H9 (cell line): ENCODE results near the gene RHOJ. TPM values are rescaled to one million over a fixed set of nuclear protein-coding genes. Genes with fewer than 3 reads are reported as not detected.

ENCODE experiments used
- DNase-seq: peaks from one replicate; pipeline ENCODE4 v3.0.0-alpha.2; 2017
- H2AFZ ChIP-seq: one replicate; pipeline ENCODE4 v1.6.1; 2013; ENCODE audit warnings: mild to moderate bottlenecking, low read length, control low read depth, moderate library complexity
- H2AK5ac ChIP-seq: 2 replicates; pipeline ENCODE4 v1.6.1; 2013; ENCODE audit warnings: low read length, control low read depth, mixed read lengths; ENCODE audit not compliant: insufficient read length
- H2BK120ac ChIP-seq: one replicate; pipeline ENCODE4 v1.6.1; 2013; ENCODE audit warnings: low read depth, mild to moderate bottlenecking, low read length, control low read depth, inconsistent platforms; ENCODE audit not compliant: poor library complexity, severe bottlenecking
- H2BK12ac ChIP-seq: 2 replicates; pipeline ENCODE4 v1.6.1; 2013; ENCODE audit warnings: low read length, control low read depth, mixed read lengths, low read depth; ENCODE audit not compliant: insufficient read length
- H2BK15ac ChIP-seq: 2 replicates; pipeline ENCODE4 v1.6.1; 2013; ENCODE audit warnings: low read depth, low read length, control low read depth
- H2BK20ac ChIP-seq: one replicate; pipeline ENCODE4 v1.6.1; 2013; ENCODE audit warnings: low read depth, mild to moderate bottlenecking, low read length, control low read depth, inconsistent platforms; ENCODE audit not compliant: poor library complexity, severe bottlenecking
- H2BK5ac ChIP-seq: 2 replicates; pipeline ENCODE4 v1.6.1; 2013; ENCODE audit warnings: low read length, control low read depth, mixed read lengths; ENCODE audit not compliant: insufficient read length
- H3K14ac ChIP-seq: 2 replicates; pipeline ENCODE4 v1.6.1; 2013; ENCODE audit warnings: low read length, control low read depth; ENCODE audit not compliant: insufficient read depth
- H3K18ac ChIP-seq: 2 replicates; pipeline ENCODE4 v1.6.1; 2013; ENCODE audit warnings: low read depth, mild to moderate bottlenecking, mixed read lengths, low read length, control low read depth; ENCODE audit not compliant: insufficient read length
- H3K23ac ChIP-seq: 2 replicates; pipeline ENCODE4 v1.6.1; 2013; ENCODE audit warnings: low read length, control low read depth, mixed read lengths, low read depth; ENCODE audit not compliant: insufficient read length
- H3K23me2 ChIP-seq: 2 replicates; pipeline ENCODE4 v1.6.1; 2013; ENCODE audit warnings: low read depth, mild to moderate bottlenecking, mixed read lengths, low read length, control low read depth; ENCODE audit not compliant: insufficient read length, poor library complexity, severe bottlenecking
- H3K27ac ChIP-seq: 2 replicates; pipeline ENCODE4 v1.5.1; 2013; ENCODE audit warnings: low read length, control low read depth, mixed read lengths, low read depth; ENCODE audit not compliant: insufficient read length
- H3K27me3 ChIP-seq: 2 replicates; pipeline ENCODE4 v1.6.1; 2013; ENCODE audit warnings: low read length, control low read depth, inconsistent platforms; ENCODE audit not compliant: insufficient read depth
- H3K4ac ChIP-seq: 2 replicates; pipeline ENCODE4 v1.6.1; 2013; ENCODE audit warnings: low read depth, mild to moderate bottlenecking, control low read depth, inconsistent platforms, low read length, moderate library complexity
- H3K4me1 ChIP-seq: 2 replicates; pipeline ENCODE4 v1.6.1; 2013; ENCODE audit warnings: low read length, control low read depth, inconsistent platforms; ENCODE audit not compliant: insufficient read depth
- H3K4me2 ChIP-seq: 2 replicates; pipeline ENCODE4 v1.6.1; 2013; ENCODE audit warnings: low read length, control low read depth, mixed read lengths; ENCODE audit not compliant: insufficient read length, insufficient read depth
- H3K56ac ChIP-seq: 2 replicates; pipeline ENCODE4 v1.6.1; 2013; ENCODE audit warnings: low read depth, mild to moderate bottlenecking, mixed read lengths, low read length, control low read depth; ENCODE audit not compliant: insufficient read length
- H3K79me1 ChIP-seq: 2 replicates; pipeline ENCODE4 v1.6.1; 2013; ENCODE audit warnings: low read depth, mild to moderate bottlenecking, moderate library complexity, low read length, control low read depth, inconsistent platforms; ENCODE audit not compliant: insufficient read depth, poor library complexity, severe bottlenecking
- H3K79me2 ChIP-seq: 2 replicates; pipeline ENCODE4 v1.6.1; 2013; ENCODE audit warnings: low read length, control low read depth, inconsistent platforms; ENCODE audit not compliant: insufficient read depth
- H3K9ac ChIP-seq: 2 replicates; pipeline ENCODE4 v1.6.1; 2013; ENCODE audit warnings: low read length, control low read depth, mixed read lengths; ENCODE audit not compliant: insufficient read length; ENCODE audit errors: extremely low read depth
- H3K9me3 ChIP-seq: one replicate; pipeline ENCODE4 v1.6.1; 2013; ENCODE audit warnings: low read depth, low read length, inconsistent platforms; ENCODE audit not compliant: control insufficient read depth
- H3T11ph ChIP-seq: one replicate; pipeline ENCODE4 v1.6.1; 2013; ENCODE audit warnings: mild to moderate bottlenecking, low read length, control low read depth, inconsistent platforms
- H4K20me1 ChIP-seq: one replicate; pipeline ENCODE4 v1.6.1; 2013; ENCODE audit not compliant: control insufficient read depth, insufficient read length, insufficient read depth
- H4K5ac ChIP-seq: 2 replicates; pipeline ENCODE4 v1.6.1; 2013; ENCODE audit warnings: low read depth, mild to moderate bottlenecking, mixed read lengths, low read length, control low read depth; ENCODE audit not compliant: insufficient read length
- H4K8ac ChIP-seq: replicated peaks from 2 replicates; pipeline ENCODE4 v1.6.1; 2013; ENCODE audit warnings: low read length, control low read depth, mixed read lengths, low read depth; ENCODE audit not compliant: insufficient read length
- H4K91ac ChIP-seq: 2 replicates; pipeline ENCODE4 v1.6.1; 2013; ENCODE audit warnings: low read depth, mild to moderate bottlenecking, moderate library complexity, mixed read lengths, low read length, control low read depth; ENCODE audit not compliant: insufficient read length
- H3K27ac Mint-ChIP-seq, 3 experiments: 2 replicates in 2 of 3; 3 replicates in 1 of 3; pipeline ENCODE4 v1.8.0; 2020 to 2021; ENCODE audit warnings: mixed read lengths in 3 of 3, mild to moderate bottlenecking in 1 of 3, moderate library complexity in 1 of 3
- H3K27me3 Mint-ChIP-seq: 2 replicates; pipeline ENCODE4 v1.8.0; 2021; ENCODE audit warnings: low read depth, mild to moderate bottlenecking, moderate library complexity, mixed read lengths
- H3K36me3 Mint-ChIP-seq, 3 experiments: 2 replicates in 2 of 3; 3 replicates in 1 of 3; pipeline ENCODE4 v1.8.0; 2020 to 2021; ENCODE audit warnings: low read depth in 3 of 3, mixed read lengths in 3 of 3; ENCODE audit not compliant: insufficient read depth in 1 of 3
- H3K4me1 Mint-ChIP-seq, 2 experiments: 2 replicates each; pipeline ENCODE4 v1.8.0; 2020; ENCODE audit warnings: mixed read lengths in 2 of 2
- H3K4me3 Mint-ChIP-seq, 2 experiments: 2 replicates in 1 of 2; 3 replicates in 1 of 2; pipeline ENCODE4 v1.8.0; 2020 to 2021; ENCODE audit warnings: mild to moderate bottlenecking in 2 of 2, mixed read lengths in 2 of 2, moderate library complexity in 1 of 2
- H3K9me3 Mint-ChIP-seq, 2 experiments: 2 replicates in 1 of 2; 3 replicates in 1 of 2; pipeline ENCODE4 v1.8.0; 2020; ENCODE audit warnings: mild to moderate bottlenecking in 2 of 2, mixed read lengths in 2 of 2, moderate library complexity in 1 of 2
- WGBS: extraction: QIAGEN DNeasy Blood & Tissue Kit; methylation state at CpG from one replicate; pipeline ENCODE4 v1.1.7; 2013; ENCODE audit warnings: missing lambda C conversion rate, low lambda C conversion rate, mixed read lengths; ENCODE audit not compliant: insufficient read length; ENCODE audit errors: extremely low coverage; 5-methylcytosine and 5-hydroxymethylcytosine counted together
- total RNA-seq: library from RNA; stranded (reverse); gene quantifications from 2 replicates; pipeline ENCODE4 v1.2.1, GENCODE V29; 2021
- TF ChIP-seq, protein P1 (sequence below): fragments of 200-600 bp; sonication (generic); conservative IDR thresholded peaks from 3 replicates; pipeline ENCODE4 v1.8.0; 2021; ENCODE audit warnings: antibody characterized with exemption, mild to moderate bottlenecking

Gene RHOJ
- total RNA-seq, 1 experiment from 2014 or later: not detected

GRCh38 chr14:63228217-63228616 lies 24.0 kb downstream of the RHOJ start:
- no CpG with 5 or more reads among the region's 2 CpGs for WGBS
- no peak for DNase-seq
- TF ChIP-seq, protein P1, sequence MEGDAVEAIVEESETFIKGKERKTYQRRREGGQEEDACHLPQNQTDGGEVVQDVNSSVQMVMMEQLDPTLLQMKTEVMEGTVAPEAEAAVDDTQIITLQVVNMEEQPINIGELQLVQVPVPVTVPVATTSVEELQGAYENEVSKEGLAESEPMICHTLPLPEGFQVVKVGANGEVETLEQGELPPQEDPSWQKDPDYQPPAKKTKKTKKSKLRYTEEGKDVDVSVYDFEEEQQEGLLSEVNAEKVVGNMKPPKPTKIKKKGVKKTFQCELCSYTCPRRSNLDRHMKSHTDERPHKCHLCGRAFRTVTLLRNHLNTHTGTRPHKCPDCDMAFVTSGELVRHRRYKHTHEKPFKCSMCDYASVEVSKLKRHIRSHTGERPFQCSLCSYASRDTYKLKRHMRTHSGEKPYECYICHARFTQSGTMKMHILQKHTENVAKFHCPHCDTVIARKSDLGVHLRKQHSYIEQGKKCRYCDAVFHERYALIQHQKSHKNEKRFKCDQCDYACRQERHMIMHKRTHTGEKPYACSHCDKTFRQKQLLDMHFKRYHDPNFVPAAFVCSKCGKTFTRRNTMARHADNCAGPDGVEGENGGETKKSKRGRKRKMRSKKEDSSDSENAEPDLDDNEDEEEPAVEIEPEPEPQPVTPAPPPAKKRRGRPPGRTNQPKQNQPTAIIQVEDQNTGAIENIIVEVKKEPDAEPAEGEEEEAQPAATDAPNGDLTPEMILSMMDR: no peak
- H3K27me3 ChIP-seq: no peaks in the 10 kb centered on the region
- H3K4ac ChIP-seq: no peak overlapping the region
- no peak overlapping the region for H4K91ac ChIP-seq
- H2BK5ac ChIP-seq: no peak overlapping the region
- H3K4me1 Mint-ChIP-seq: peaks cover 4% of the 10 kb centered on the region in 2 experiments; a peak in 2 of 4 replicates
- no peaks in the 10 kb centered on the region for H3K9me3 ChIP-seq
- H3T11ph ChIP-seq: no peak overlapping the region
- H3K4me1 ChIP-seq: no peaks in the 10 kb centered on the region; the same call in 1 of the 2 replicates
- no peak overlapping the region for H2BK15ac ChIP-seq
- H3K79me1 ChIP-seq: no peaks in the 10 kb centered on the region
- no peaks in the 10 kb centered on the region for H3K27me3 Mint-ChIP-seq
- no peaks in the 10 kb centered on the region for H3K79me2 ChIP-seq
- H2BK12ac ChIP-seq: no peak overlapping the region
- H4K8ac ChIP-seq: no peak overlapping the region
- H3K56ac ChIP-seq: no peak overlapping the region
- no peaks in the 10 kb centered on the region for H4K20me1 ChIP-seq
- H3K18ac ChIP-seq: no peak overlapping the region
- H3K23me2 ChIP-seq: no peaks in the 10 kb centered on the region
- H3K9ac ChIP-seq: no peak overlapping the region
- H3K4me2 ChIP-seq: no peak overlapping the region
- H3K36me3 Mint-ChIP-seq: no peaks in the 10 kb centered on the region
- H3K14ac ChIP-seq: no peak overlapping the region
- H2BK20ac ChIP-seq: no peak overlapping the region
- no peak overlapping the region for H2AK5ac ChIP-seq
- H4K5ac ChIP-seq: no peak overlapping the region
- H3K23ac ChIP-seq: no peak overlapping the region
- H3K9me3 Mint-ChIP-seq: no peaks in the 10 kb centered on the region
- no peak overlapping the region for H3K4me3 Mint-ChIP-seq
- no peak overlapping the region for H3K27ac ChIP-seq
- H3K27ac Mint-ChIP-seq: no peak overlapping the region
- no peak overlapping the region for H2BK120ac ChIP-seq
- H2AFZ ChIP-seq: no peak overlapping the region
